Tibial artery (tissue), 4 donors: ENCODE measurements around the gene GPR32.
"Not testable (repeated sequence)": the region's sequence is repeated elsewhere in the genome, so short reads cannot be mapped to it uniquely, and the experiment has no call there.

Experiments
- DNase-seq, 2 donors: peaks; one replicate each; pipeline ENCODE4 v3.0.0-alpha.2; 2019
- H3K27ac ChIP-seq, 2 donors: fragments of 200-600 bp; sonication (generic) in 1 of 2; 1 replicate in 1 of 2; 2 replicates in 1 of 2; pipeline ENCODE4 v1.5.1; 2018 to 2019; ENCODE audit warnings: mild to moderate bottlenecking in 1 of 2
- H3K27me3 ChIP-seq, 2 donors: fragments of 200-600 bp; sonication (generic) in 1 of 2; one replicate each; pipeline versions ENCODE4 v1.5.1 to v1.6.0; 2016 to 2019
- H3K36me3 ChIP-seq, 3 donors: fragments of 200-600 bp; sonication (generic) in 2 of 3; one replicate each; pipeline ENCODE4 v1.5.1; 2016 to 2019; ENCODE audit warnings: mild to moderate bottlenecking in 2 of 3
- H3K4me1 ChIP-seq, 4 donors: fragments of 200-600 bp; sonication (generic) in 2 of 4; 1 replicate in 3 of 4; 2 replicates in 1 of 4; pipeline ENCODE4 v1.5.1; 2016 to 2019
- H3K4me3 ChIP-seq, 2 donors: fragments of 200-600 bp; sonication (generic) in 1 of 2; 1 replicate in 1 of 2; 2 replicates in 1 of 2; pipeline ENCODE4 v1.5.1; 2018 to 2019; ENCODE audit warnings: mild to moderate bottlenecking in 2 of 2
- H3K9me3 ChIP-seq, 3 donors: fragments of 200-600 bp; sonication (generic) in 1 of 3; one replicate each; pipeline ENCODE4 v1.5.1; 2016 to 2019
- intact Hi-C: fragments of 100-400 bp; cut with DNase I; formaldehyde crosslinking; loops from one replicate; pipeline ENCODE4 v1.15.0; 2023; ENCODE audit warnings: low total_unique reads
- TF ChIP-seq, protein P1 (sequence below), 2 experiments: fragments of 200-600 bp in 1 of 2; fragments of 450-650 bp in 1 of 2; IDR thresholded peaks; one replicate each; pipeline ENCODE4 v1.5.1; 2017 to 2019; ENCODE audit warnings: antibody characterized with exemption in 2 of 2, mild to moderate bottlenecking in 1 of 2, moderate library complexity in 1 of 2

The GPR32 gene

DNA sequence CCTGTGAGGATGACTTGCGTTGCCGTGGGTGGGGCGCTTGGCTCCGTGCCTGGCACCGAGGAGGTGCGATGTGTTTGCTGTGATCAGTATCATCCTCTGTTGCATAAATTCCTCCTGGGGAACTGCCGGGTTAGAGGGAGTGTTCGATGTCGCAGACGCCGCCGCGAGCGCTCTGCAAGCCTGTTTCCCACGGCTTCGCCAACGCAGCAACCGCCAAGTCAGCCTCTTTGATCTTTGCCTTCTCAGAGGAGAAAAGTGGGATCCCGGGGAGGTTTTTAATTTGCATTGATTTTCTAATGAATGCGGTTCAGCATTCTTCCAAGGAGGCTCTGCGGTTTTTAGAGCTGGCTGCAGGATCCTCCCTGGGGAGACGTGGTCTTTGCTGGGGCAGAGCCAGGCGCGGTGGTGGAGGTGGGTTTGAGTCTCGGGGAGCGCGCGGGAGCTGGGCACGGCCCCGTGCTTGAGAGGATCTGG lies 7.6 kb downstream of the GPR32 start:
- Histone ChIP-seq H3K4me3 (no peak overlapping the region), H3K27me3 (peaks cover 0 to 89% of the 10 kb centered on the region in 2 donors), H3K27ac (no peak overlapping the region), H3K9me3 (peaks cover 0 to 7% (median 6%) of the 10 kb centered on the region in 3 donors), H3K4me1 (no peaks in the 10 kb centered on the region), H3K36me3 (no peaks in the 10 kb centered on the region)
- TF ChIP-seq, protein P1, sequence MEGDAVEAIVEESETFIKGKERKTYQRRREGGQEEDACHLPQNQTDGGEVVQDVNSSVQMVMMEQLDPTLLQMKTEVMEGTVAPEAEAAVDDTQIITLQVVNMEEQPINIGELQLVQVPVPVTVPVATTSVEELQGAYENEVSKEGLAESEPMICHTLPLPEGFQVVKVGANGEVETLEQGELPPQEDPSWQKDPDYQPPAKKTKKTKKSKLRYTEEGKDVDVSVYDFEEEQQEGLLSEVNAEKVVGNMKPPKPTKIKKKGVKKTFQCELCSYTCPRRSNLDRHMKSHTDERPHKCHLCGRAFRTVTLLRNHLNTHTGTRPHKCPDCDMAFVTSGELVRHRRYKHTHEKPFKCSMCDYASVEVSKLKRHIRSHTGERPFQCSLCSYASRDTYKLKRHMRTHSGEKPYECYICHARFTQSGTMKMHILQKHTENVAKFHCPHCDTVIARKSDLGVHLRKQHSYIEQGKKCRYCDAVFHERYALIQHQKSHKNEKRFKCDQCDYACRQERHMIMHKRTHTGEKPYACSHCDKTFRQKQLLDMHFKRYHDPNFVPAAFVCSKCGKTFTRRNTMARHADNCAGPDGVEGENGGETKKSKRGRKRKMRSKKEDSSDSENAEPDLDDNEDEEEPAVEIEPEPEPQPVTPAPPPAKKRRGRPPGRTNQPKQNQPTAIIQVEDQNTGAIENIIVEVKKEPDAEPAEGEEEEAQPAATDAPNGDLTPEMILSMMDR (IDR thresholded peaks at IDR 0.05), result no peak
- no peak for DNase-seq
- intact Hi-C loops, result no loop called here

DNA sequence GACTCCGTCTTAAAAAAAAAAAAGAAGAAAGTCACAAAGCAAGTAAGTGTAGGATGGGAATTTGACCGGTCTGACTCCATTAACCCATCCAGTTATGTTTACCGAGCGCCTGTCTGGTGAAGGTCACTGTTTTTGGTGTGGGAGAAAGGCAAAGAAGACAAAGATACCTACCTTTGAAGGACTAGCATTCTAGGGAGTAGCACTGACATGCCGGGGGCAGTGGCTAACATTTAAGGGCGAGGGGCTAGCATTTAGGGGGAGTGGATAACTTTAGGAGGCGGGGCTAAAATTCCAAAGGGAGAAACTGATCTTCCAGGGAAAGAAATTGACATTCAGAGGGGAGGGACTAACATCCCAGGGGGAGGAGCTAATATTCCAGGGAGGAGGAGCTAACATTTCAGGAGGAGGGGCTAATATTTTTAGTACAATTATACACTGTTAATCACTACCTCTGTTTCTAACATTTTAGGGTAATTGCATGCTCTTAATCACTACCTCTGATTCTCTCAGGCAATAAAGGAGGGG lies 8.7 kb downstream of the GPR32 start:
- TF ChIP-seq, protein P1 (IDR thresholded peaks at IDR 0.05), result no peak

DNA sequence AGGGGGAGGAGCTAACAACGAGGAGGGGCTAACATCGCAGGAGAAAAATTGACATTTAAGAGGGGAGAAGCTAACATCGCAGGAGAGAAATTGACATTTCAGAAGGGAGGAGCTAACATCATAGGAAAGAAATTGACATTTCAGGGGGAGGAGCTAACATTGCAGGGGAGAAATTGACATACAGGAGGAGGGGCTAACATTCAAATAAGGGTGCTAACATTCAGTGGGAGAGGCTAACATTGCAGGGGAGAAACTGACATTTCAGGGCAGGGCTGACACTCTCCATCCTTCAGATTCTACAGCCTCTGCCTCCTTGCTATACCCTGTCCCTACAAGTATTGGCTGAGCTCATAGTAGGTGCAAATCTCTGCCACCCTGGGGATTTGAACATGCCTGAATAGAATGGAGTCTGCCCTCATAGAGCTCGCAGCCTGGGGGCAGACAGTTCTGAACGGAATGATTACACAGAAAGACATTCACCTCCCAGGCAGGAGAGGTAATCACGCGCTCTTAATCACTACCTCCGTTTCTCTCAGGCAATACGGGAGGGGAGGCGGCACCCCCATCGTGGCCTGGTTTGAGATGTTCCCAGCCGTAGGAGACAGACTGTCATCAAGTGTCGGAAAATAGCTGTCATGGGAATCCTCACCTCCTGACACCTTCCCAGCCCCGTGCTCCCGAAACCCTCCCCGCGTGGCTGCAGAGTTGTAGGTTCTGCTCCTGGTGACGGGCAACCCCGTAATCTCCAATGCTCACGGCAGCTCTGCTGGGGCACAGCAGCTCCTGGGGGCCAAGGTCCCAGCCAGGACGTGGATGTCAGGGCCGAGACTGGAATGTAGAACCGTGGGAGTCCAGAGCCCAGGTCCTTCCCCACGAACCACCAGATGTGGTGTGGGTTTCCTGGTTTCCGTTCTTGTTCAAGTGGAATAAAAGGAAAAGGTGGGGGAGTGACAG lies 9.5 kb downstream of the GPR32 start:
- TF ChIP-seq, protein P1 (IDR thresholded peaks at IDR 0.05), result no peak
- peaks cover 0 to 7% (median 6%) of the 10 kb centered on the region in 3 donors for H3K9me3 ChIP-seq
- H3K4me3 ChIP-seq, result no peak overlapping the region
- peaks cover 0 to 86% of the 10 kb centered on the region in 2 donors for H3K27me3 ChIP-seq
- no peaks in the 10 kb centered on the region for H3K36me3 ChIP-seq
- no peak for DNase-seq
- intact Hi-C loops, result loop anchor here (5.0 to 10.0 kb wide), 2 partner anchors 245 to 417 kb away; no protein-coding TSS in a partner anchor
- H3K27ac ChIP-seq, result no peak overlapping the region
- H3K4me1 ChIP-seq, result no peaks in the 10 kb centered on the region

More for the DNA sequence above, 8.7 kb downstream of the GPR32 start:
- no peak for DNase-seq
- no peaks in the 10 kb centered on the region for H3K36me3 ChIP-seq
- intact Hi-C loops, result no loop called here
- H3K9me3 ChIP-seq, result peaks cover 0 to 7% (median 6%) of the 10 kb centered on the region in 3 donors
- H3K27me3 ChIP-seq, result peaks cover 0 to 88% of the 10 kb centered on the region in 2 donors
- no peak overlapping the region for H3K4me3 ChIP-seq
- H3K27ac ChIP-seq, result no peak overlapping the region
- no peaks in the 10 kb centered on the region for H3K4me1 ChIP-seq

DNA sequence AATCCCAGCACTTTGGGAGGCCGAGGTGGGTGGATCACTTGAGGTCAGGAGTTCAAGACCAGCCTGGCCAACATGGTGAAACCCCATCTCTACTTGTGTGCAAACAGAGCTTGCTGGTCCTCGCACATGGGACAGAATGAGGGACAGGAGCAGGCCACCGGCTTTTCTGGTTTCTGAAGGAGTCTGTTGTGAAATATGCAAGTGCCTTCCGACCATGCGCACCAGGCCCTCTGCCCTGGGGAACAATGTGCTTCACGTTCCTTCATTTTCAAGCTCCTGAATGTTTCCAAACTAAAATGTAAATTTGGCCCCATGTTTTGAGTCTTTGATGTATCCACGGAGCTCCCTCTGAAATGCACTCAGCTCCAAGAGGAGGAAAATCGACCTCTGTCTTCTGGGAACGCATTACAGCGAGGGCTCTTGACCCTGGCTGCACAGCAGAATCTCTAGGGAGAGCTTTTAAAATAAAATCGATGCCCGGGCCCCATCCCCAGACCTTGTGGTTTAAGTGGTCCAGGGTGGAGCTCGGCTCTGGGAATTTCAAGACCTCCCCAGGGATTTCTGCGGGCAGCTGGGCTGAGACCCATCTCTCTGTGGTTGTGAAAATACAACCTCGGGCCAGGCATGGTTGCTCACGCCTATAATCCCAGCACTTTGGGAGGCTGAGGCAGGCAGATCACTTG lies 10.6 kb downstream of the GPR32 start:
- no peak overlapping the region for H3K27ac ChIP-seq
- peaks cover 0 to 75% of the 10 kb centered on the region in 2 donors for H3K27me3 ChIP-seq
- peaks cover 0 to 7% (median 6%) of the 10 kb centered on the region in 3 donors for H3K9me3 ChIP-seq
- intact Hi-C loops, result loop anchor here (5.0 to 10.0 kb wide), 2 partner anchors 246 to 419 kb away; no protein-coding TSS in a partner anchor
- no peaks in the 10 kb centered on the region for H3K4me1 ChIP-seq
- H3K4me3 ChIP-seq, result no peak overlapping the region
- TF ChIP-seq, protein P1 (IDR thresholded peaks at IDR 0.05), result no peak
- DNase-seq, result no peak
- no peaks in the 10 kb centered on the region for H3K36me3 ChIP-seq

DNA sequence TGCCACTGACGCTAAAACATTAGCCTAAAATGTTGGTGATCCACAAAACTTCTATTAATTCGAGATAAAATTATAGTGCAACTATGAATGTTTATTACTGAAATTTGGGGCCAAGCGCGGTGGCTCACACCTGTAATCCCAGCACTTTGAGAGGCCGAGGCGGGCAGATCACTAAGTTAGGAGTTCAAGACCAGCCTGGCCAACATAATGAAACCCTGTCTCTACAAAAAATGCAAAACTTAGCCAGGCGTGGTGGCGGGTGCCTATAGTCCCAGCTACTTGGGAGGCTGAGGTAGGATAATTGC lies 13.5 kb downstream of the GPR32 start:
- H3K36me3 ChIP-seq, H3K27ac ChIP-seq, H3K9me3 ChIP-seq, H3K4me3 ChIP-seq, H3K4me1 ChIP-seq, DNase-seq: not testable (repeated sequence)
- intact Hi-C loops, result loop anchor here (5.0 to 10.0 kb wide), 2 partner anchors 249 to 421 kb away; no protein-coding TSS in a partner anchor
- H3K27me3 ChIP-seq, result peaks cover 0 to 45% of the 10 kb centered on the region in 2 donors
